NCI-H1694 (cell line): ENCODE data around the gene CAD.
A peak's percentile ranks its signal among the peaks of the same experiment; 100 is the strongest.

ENCODE experiments used
- DNase-seq: peaks from one replicate; lab custom pipeline; 2025; lab: John Stamatoyannopoulos, UW

CAD gene

DNA sequence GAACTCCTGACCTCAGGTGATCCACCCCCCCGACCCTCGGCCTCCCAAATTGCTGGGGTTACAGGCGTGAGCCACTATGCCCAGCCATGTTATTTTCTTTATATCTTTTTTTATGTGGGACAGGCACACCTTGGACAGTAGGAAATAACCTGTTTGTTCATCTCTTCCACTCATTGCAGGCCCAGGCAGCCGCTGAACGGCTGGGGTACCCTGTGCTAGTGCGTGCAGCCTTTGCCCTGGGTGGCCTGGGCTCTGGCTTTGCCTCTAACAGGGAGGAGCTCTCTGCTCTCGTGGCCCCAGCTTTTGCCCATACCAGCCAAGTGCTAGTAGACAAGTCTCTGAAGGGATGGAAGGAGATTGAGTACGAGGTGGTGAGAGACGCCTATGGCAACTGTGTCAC lies 8.4 kb downstream of the CAD start:
- DNase-seq = no peak

DNA sequence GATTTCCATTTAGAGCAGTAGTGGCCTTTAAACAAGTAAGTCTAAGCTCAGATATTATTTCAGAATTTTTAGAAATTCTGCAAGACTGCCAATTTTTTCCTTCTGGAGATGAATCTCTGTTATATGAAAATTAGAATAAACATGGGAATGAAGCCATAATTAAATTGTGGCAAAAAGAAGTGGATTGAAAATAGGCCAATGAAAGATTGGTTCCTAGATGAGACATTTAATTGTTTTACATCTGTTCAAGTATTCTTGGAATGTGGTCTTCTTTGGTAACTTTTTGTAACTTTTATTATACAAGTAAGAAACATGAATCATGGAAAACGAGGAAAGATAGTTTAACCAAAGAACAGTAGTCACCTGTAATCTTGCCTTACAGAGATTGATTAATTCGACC lies 10.3 kb downstream of the CAD start:
- DNase-seq = no peak

DNA sequence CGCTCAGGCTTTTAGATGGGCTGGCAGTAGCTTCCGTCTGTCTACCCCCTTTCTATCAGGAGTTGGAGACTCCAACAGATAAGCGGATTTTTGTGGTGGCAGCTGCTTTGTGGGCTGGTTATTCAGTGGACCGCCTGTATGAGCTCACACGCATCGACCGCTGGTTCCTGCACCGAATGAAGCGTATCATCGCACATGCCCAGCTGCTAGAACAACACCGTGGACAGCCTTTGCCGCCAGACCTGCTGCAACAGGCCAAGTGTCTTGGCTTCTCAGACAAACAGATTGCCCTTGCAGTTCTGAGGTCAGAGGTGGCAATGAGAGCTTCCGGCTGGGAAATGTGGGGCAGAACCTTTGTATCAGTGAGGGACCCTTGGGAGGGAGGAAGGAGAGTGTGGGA lies 14.8 kb downstream of the CAD start:
- DNase-seq = no peak

DNA sequence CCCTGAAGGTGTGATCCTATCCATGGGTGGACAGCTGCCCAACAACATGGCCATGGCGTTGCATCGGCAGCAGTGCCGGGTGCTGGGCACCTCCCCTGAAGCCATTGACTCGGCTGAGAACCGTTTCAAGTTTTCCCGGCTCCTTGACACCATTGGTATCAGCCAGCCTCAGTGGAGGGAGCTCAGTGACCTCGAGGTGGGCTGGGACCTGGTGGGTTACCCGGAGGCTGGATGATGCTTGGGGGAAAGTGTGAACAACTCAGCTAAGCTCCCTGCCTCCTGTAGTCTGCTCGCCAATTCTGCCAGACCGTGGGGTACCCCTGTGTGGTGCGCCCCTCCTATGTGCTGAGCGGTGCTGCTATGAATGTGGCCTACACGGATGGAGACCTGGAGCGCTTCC lies 16.2 kb downstream of the CAD start:
- DNase-seq = no peak

DNA sequence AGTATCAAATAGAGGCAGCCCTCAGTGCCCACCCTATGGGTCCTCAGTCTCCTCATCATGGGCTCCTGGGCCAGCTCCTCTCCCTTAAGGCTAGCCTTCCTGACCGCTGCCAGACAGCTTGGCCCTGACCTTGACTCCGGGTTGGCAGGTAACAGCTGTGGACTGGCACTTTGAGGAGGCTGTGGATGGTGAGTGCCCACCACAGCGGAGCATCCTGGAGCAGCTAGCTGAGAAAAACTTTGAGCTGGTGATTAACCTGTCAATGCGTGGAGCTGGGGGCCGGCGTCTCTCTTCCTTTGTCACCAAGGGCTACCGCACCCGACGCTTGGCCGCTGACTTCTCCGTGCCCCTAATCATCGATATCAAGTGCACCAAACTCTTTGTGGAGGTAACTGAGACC lies 19.0 kb downstream of the CAD start:
- no peak for DNase-seq

DNA sequence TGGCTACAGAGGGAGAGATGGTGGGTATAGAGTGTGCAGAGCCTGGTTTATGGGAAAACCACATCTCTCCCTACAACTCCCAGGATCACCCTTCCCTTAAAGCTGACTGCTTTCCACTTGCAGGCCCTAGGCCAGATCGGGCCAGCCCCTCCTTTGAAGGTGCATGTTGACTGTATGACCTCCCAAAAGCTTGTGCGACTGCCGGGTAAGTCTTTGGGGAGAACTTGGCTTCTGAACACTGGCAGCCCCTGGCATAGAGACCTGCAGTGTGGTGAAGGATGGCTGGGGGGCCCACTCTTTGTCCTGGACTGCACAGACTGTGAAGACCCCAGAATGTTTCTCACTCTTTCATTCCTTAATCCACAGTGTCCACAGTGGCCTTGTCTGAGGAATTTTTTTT lies 19.5 kb downstream of the CAD start:
- DNase-seq = no peak

DNA sequence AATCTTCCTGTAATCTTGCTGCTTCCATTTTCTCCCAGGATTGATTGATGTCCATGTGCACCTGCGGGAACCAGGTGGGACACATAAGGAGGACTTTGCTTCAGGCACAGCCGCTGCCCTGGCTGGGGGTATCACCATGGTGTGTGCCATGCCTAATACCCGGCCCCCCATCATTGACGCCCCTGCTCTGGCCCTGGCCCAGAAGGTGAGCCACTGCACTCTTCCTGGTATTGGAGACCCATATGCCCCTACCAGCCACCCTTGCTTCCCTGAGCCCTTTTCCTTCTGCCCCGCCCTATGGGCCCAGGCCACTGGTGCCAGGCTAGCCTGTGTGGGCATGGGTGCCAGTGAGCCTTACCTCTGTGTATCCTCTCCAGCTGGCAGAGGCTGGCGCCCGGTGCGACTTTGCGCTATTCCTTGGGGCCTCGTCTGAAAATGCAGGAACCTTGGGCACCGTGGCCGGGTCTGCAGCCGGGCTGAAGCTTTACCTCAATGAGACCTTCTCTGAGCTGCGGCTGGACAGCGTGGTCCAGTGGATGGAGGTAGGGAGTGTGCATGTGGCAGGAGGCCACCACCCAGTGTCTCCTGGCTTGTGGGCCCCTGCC lies 20.3 kb downstream of the CAD start:
- DNase-seq = no peak

DNA sequence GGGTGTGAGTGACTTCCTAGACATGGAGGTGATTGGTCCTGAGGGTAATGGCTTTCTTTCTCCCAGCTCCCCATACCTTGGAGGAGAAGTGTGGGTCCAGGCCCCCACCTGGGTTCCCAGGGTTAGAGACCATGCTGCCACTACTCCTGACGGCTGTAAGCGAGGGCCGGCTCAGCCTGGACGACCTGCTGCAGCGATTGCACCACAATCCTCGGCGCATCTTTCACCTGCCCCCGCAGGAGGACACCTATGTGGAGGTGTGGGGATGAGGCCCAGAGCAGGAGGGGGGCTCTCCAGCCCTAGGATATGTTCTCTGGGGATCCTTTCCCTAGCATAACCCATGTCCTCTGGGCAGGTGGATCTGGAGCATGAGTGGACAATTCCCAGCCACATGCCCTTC lies 21.8 kb downstream of the CAD start:
- no peak for DNase-seq

DNA sequence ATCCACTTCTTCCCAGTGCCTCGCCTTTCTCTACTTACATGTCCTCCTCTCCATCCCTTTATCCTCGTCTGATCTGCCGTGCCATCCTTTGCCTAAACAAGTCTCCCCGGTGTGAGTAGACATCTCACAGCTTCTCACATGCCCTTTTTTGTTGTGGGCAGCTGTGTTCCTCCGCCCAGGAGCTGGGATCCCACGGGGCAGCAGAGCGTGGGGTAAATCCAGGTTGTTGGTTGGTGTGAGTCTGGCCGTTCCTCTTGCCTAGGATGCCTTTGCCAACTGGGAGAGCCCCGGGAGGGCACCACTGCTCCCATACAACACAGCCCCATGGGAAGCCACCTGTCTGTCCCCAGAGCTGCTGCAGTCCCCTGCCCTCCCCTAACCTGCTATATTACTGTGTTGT lies 23.2 kb downstream of the CAD start:
- no peak for DNase-seq

DNA sequence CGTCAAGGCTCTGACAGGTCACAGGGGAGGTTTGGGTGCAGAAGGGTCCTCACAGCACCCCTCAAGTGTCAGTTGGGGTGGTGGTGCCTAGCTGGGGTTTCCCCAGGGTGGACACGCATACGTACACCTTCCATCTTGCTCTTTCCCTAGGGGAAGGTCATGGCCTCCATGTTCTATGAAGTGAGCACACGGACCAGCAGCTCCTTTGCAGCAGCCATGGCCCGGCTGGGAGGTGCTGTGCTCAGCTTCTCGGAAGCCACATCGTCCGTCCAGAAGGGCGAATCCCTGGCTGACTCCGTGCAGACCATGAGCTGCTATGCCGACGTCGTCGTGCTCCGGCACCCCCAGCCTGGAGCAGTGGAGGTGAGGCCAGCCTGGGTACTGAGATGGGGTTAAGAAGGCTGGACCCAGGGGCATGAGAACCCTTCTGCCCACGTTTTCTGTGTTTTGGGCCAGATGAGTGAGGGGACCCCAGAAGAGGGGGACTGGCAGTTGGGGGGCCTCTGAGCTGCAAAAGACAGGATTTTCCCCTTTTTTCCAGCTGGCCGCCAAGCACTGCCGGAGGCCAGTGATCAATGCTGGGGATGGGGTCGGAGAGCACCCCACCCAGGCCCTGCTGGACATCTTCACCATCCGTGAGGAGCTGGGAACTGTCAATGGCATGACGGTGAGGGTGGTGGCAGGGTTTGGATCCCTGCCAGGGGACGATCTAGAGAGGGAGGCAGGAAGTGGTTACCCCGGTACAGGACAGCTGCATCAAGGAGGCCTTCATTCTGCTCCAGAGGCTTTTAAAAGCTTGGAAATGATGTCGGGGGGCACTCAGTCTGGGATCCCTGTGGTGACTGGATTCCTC lies 24.8 kb downstream of the CAD start:
- DNase-seq = no peak

DNA sequence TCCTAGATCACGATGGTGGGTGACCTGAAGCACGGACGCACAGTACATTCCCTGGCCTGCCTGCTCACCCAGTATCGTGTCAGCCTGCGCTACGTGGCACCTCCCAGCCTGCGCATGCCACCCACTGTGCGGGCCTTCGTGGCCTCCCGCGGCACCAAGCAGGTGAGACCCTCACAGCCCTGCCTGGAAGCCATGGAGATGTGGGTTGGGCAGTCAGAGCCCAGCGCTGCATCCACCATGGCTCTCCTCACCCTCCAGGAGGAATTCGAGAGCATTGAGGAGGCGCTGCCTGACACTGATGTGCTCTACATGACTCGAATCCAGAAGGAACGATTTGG lies 25.4 kb downstream of the CAD start:
- DNase-seq = no peak

DNA sequence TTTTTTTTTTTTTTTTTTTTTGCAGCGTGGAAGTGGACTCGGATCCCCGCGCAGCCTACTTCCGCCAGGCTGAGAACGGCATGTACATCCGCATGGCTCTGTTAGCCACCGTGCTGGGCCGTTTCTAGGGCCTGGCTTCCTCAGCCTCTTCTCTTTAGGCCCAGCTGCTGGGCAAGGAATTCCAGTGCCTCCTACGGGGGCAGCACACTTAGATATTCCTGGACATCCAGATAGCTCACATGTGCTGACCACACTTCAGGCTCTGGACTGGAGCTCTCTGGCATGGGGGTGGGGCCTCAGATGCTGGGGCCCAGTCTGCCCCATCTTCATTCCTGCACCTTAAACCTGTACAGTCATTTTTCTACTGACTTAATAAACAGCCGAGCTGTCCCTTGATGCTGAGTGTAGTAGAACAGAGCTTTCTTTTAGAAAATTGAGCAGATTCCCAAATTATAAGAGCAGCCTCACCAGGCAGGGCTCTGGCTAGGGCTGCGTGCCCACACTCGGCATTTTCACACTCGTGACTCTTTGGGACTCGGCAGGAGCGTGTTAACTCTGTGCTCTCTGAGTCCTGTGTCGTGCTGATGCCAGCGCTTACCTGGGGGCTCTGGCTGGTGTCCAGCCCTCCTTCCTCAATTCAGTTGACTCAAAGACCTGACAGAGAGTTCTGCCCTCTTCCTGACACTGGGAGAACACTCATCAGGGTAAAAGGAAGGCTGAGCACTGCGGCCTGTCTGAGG lies 26.4 kb downstream of the CAD start:
- no peak for DNase-seq

DNA sequence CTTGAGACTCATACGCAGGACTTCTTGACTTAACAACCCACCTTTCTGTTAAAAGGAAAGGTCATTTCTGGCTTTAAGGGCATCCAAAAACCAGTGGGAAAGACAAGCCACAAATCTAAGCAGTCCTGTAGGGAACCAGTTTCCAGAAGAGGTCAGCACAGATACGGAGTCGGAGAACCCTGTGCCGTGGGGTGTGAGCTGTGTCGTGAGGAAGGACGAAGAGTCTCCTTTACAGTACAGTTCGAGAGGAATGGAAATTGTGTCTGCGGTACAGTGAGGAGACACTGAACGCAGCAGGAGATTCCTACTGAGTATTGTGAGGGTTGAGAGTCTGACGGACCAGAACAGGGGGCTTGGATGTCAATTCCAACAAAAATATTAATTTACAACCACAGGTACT lies 27.9 kb downstream of the CAD start:
- no peak for DNase-seq

DNA sequence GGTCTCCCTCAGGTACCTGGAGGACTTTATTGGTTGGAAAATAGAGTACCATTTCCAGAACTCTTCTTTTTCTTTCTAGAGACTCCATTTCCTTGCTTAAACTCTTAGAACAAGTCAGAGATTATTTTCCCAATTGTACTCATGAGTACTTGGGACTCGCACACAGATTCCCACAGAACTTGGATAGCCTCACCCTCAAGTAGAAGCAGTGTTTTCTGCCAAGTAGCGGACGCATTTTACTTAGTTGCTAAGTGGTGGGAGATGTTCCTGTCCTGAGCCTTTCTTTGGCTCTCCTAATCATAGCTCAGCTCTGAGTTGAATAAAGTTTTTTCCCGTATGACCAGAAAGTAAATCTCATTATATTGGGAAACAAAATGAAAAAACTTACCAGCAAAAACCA lies 28.5 kb downstream of the CAD start:
- DNase-seq = no peak

DNA sequence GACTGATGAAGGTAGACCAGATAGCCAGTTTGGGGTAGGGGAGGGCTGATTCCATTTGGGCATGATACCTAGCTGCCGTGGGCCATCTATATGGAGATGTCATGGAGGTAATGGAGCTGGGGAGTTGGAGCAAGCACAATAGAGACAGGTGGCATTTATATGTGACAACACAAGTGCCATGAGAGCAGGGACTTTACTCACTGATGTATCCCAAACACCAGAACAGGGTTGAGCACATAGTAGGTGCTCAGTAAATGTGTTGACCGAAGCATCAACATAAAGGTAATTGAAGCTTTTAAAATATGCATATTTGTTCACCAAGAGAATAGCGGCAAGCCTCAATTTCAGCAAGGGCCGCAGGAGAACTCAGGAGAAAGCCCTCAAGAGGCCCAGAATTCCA lies 30.7 kb downstream of the CAD start:
- no peak for DNase-seq

DNA sequence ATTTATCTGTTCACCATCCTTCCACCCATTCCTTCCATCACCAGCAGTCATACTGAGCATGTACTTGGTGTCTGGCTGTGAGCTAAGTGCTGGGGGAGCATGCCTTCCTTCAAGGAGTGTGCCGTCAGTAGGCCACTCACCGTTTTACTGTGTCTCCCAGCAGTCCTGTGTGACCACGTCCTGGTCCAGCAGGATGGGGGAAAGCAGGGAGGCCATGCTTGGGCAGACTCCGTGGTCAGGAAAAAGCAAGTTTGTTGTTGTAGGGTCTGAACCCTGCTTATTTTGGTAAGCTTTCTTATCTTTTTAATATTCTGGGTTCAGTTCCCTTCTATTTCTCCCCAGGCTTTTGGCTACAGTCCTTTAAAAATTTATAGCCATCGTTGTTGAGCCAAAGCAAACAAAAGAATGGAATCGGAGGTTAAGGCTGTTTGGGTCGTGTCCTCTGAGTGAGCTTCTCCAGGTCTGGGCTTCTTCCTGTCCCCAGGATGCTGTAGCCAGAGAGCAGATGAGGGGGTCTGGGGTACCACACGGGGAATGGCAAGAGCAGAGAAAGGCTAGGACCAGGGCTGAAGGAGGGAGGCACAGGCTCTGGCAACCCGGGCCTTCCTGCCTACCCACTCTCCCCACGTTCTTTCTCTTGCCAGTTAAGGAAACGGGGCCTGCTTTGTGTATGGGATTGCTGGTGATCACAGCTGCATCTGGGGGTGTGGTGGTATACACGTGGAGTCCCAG lies 32.2 kb downstream of the CAD start:
- DNase-seq = no peak

DNA sequence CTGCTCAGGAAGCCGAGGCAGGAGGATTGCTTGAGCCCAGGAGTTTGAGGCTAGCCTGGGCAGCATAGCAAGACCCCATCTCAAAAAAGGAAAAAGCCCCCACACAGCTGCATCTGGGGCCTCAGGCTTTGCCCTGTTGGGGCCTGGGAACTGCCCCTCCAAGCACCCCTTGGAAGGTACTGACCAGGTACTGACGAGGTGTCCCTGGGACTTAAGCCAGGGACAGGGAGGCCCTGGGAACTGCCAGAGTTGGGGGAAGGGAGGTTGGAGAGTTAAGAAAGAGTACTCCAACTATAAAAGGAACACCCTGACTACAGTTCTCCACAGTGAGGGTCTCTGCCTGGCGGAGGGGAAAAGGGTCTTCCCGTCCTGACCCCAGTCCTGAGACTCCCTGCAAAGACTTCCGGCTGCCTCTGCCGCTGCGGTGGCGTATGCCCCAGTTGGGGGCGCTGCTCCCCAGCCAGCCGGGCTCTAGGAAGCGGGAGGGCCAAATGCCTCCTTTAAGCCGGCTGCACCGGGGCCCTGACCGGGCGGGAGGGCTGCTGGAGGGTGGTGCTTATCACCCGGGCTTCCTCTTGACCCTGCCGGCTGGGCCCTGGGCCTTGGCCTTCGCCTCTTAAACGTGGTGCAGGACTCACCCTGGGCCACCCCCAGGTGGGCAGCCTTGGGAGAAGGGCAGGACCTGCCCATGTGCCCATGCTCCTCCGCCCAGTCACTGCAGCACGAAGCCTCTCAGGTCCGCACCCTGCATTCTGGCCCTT lies 32.9 kb downstream of the CAD start:
- DNase-seq = peak; percentile 65

DNA sequence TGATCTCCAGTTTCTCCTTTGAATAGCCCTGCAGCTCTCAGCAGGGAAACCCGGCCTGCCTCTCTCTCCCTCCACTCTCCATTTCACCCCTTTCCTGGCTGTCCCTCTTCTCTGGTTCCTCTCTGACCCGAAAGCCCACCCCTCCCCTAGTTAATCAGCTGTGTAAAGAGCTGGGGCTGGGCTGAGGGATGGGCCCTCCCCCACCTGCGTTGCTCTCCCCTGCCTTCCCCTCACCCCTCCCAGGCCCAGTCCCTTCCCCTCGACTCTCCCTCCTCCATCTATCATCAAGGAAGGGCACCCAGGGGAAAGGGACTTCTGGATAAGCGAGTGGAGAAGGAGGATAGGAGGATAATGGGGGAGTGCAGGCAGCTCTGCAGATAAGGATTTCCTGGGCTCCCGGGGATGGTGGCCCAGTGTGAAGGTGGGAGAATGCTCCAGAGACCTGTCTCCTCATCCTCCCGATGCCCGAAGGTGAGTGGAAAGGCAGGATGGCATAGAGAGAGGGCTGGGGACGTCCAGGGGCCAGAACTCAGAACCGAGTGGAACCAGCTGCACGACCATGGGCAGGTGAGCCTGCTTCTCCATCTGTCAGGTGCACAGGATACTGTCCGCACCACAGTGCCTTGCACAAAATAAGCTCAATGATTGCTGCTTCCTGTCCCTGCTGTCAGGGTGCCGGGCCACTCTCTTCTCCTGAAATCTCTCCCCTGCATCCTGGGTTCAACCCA lies 33.6 kb downstream of the CAD start:
- no peak for DNase-seq

DNA sequence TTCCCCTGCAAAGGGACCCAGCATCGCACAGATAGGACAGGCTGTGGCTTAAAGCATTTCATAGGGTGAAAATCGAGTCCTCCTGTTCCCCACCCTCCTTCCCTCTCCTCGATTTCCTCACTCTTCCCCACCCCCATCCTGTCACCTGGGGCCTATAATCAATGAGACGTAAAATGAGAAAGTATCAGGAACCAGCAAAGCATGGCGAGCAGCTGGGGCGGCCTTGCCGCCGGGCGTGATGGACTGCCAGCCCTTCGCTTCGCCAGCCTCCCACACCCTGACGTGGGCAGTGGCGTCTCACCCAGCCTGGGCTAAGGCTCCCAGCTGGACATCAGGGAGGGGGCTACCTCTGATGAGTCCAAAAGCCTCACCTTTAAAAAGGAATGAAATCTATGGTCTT lies 34.6 kb downstream of the CAD start:
- DNase-seq = no peak

DNA sequence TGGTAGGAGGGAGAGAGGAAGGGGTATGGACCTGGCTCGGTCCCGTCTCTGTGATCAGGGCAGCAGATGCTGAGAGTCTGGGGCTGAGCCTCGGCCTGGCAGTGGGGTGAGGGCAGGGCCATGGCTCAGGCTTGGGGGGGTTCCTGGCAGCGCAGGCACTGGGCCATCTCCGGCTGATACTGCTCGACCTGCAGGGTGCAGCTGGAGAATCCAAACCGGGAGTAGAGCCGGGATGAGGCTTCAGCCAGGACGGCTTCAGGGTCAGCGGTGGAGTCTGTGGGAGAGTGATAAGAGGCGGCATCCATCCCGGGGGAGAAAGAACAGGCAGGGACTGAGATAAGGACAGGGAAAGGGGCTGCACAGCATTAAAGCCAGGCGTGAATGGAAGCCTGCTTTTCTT lies 38.0 kb downstream of the CAD start:
- DNase-seq = no peak

DNA sequence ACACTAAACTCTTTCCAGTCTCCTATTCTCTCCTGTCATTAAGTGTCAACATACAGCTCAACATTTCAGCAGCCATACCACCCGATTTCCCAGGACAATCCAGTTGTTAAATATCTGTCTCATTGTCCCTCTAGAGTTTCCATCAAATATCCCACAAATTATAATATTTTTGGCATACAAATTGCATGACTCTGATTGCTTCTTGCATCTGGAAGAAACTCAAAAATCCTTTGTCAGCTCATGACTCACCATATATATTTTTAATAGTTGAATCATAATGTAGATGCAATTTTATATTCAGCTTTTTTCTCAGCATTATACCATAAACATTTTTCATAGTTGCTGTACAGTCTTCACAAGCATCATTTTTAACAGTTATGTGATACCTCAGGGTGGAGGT lies 38.5 kb downstream of the CAD start:
- DNase-seq = no peak
